Cerebellar nuclear complex (tissue), 1 donor: ENCODE measurements around the gene MTAP.

Experiments
- DNase-seq, 2 experiments: peaks; one replicate each; lab custom pipeline; 2025; lab: John Stamatoyannopoulos, UW

Gene MTAP

GRCh38 chr9:21969011-21969940 lies 166.8 kb downstream of the MTAP start:
- no peak for DNase-seq

- no peak for DNase-seq
These were observed 167.7 kb downstream of the MTAP start for GRCh38 chr9:21969951-21970799.

GRCh38 chr9:21970800-21971640 lies 168.6 kb downstream of the MTAP start:
- DNase-seq: no peak

GRCh38 chr9:21972361-21972760 lies 169.9 kb downstream of the MTAP start:
- no peak for DNase-seq

GRCh38 chr9:21974343-21974721 lies 171.9 kb downstream of the MTAP start:
- no peak for DNase-seq

GRCh38 chr9:21974722-21975409 lies 172.4 kb downstream of the MTAP start:
- DNase-seq: no peak

GRCh38 chr9:21976334-21976875 lies 174.0 kb downstream of the MTAP start:
- DNase-seq: no peak

- DNase-seq: no peak
These were observed 180.0 kb downstream of the MTAP start for GRCh38 chr9:21982391-21982790.

- DNase-seq: no peak
These were observed 180.6 kb downstream of the MTAP start for GRCh38 chr9:21982861-21983560.

GRCh38 chr9:21983561-21983935 lies 181.1 kb downstream of the MTAP start:
- no peak for DNase-seq

GRCh38 chr9:21984101-21984500 lies 181.7 kb downstream of the MTAP start:
- no peak for DNase-seq

GRCh38 chr9:21985964-21986667 lies 183.7 kb downstream of the MTAP start:
- DNase-seq: no peak
